Liver (tissue), 9 donors: Measurements from ENCODE around the gene CRMP1. TPM values are rescaled to one million over a fixed set of nuclear protein-coding genes. Genes with fewer than 3 reads are reported as not detected.

Source experiments
- DNase-seq: peaks from one replicate; pipeline ENCODE4 v3.0.0-alpha.2; 2017; ENCODE audit warnings: low spot score
- H3K27ac ChIP-seq, 2 donors: one replicate each; pipeline ENCODE4 v1.7.0; 2013; ENCODE audit warnings: inconsistent platforms in 2 of 2, low read length in 2 of 2, control low read depth in 1 of 2, low read depth in 1 of 2, mild to moderate bottlenecking in 1 of 2
- H3K27me3 ChIP-seq, 4 donors: one replicate each; pipeline versions ENCODE4 v1.6.1 to v1.7.0; 2013; ENCODE audit warnings: low read length in 3 of 4, inconsistent platforms in 1 of 4, mild to moderate bottlenecking in 1 of 4, moderate library complexity in 1 of 4; ENCODE audit not compliant: control insufficient read depth in 4 of 4, insufficient read depth in 4 of 4
- H3K36me3 ChIP-seq, 4 donors: one replicate each; pipeline versions ENCODE4 v1.6.1 to v1.7.0; 2013; ENCODE audit warnings: low read length in 3 of 4, mild to moderate bottlenecking in 3 of 4, low read depth in 1 of 4, moderate library complexity in 1 of 4; ENCODE audit not compliant: control insufficient read depth in 4 of 4, insufficient read depth in 3 of 4
- H3K4me1 ChIP-seq, 4 donors: one replicate each; pipeline versions ENCODE4 v1.6.1 to v1.7.0; 2013; ENCODE audit warnings: low read length in 3 of 4, mild to moderate bottlenecking in 3 of 4, moderate library complexity in 1 of 4; ENCODE audit not compliant: control insufficient read depth in 4 of 4, insufficient read depth in 4 of 4
- H3K4me3 ChIP-seq, 3 donors: one replicate each; pipeline versions ENCODE4 v1.6.1 to v1.7.0; 2013; ENCODE audit warnings: low read length in 3 of 3, control low read depth in 1 of 3, low read depth in 1 of 3, mild to moderate bottlenecking in 1 of 3
- H3K9ac ChIP-seq, 2 donors: one replicate each; pipeline ENCODE4 v1.7.0; 2013; ENCODE audit warnings: low read length in 2 of 2, mild to moderate bottlenecking in 2 of 2, moderate library complexity in 2 of 2, control low read depth in 1 of 2, low read depth in 1 of 2
- H3K9me3 ChIP-seq, 4 donors: one replicate each; pipeline versions ENCODE4 v1.6.1 to v1.7.0; 2013; ENCODE audit warnings: low read length in 3 of 4; ENCODE audit not compliant: control insufficient read depth in 4 of 4
- CTCF ChIP-seq: fragments of 150-350 bp; IDR thresholded peaks from 2 replicates; pipeline ENCODE4 v1.5.1; 2017; ENCODE audit warnings: improper control_type of control experiment, low read depth, low read length; ENCODE audit not compliant: missing input control
- EGR1 ChIP-seq, 2 donors: IDR thresholded peaks; 2 replicates each; pipeline ENCODE4 v1.6.1; 2016 to 2018; ENCODE audit warnings: antibody characterized with exemption in 2 of 2, low read depth in 2 of 2
- FOXA1 ChIP-seq: IDR thresholded peaks from 2 replicates; pipeline ENCODE4 v1.6.1; 2016; ENCODE audit warnings: antibody characterized with exemption
- FOXA2 ChIP-seq: IDR thresholded peaks from 2 replicates; pipeline ENCODE4 v1.6.1; 2016; ENCODE audit warnings: antibody characterized with exemption
- GABPA ChIP-seq, 2 donors: IDR thresholded peaks in 1 of 2; conservative IDR thresholded peaks in 1 of 2; 2 replicates each; pipeline ENCODE4 v1.6.1; 2016; ENCODE audit warnings: antibody characterized with exemption in 2 of 2, mild to moderate bottlenecking in 1 of 2, moderate library complexity in 1 of 2
- HNF4A ChIP-seq, 2 donors: conservative IDR thresholded peaks; 2 replicates each; pipeline ENCODE4 v1.6.1; 2016; ENCODE audit warnings: antibody characterized with exemption in 2 of 2, mild to moderate bottlenecking in 2 of 2
- HNF4G ChIP-seq: IDR thresholded peaks from 2 replicates; pipeline ENCODE4 v1.6.1; 2016; ENCODE audit warnings: antibody characterized with exemption
- JUND ChIP-seq, 2 donors: IDR thresholded peaks; 2 replicates each; pipeline ENCODE4 v1.6.1; 2016; ENCODE audit warnings: antibody characterized with exemption in 2 of 2
- MAX ChIP-seq: IDR thresholded peaks from 2 replicates; pipeline ENCODE4 v1.6.1; 2016; ENCODE audit warnings: antibody characterized with exemption
- RAD21 ChIP-seq, 2 donors: IDR thresholded peaks; 2 replicates each; pipeline ENCODE4 v1.6.1; 2016; ENCODE audit warnings: antibody characterized with exemption in 2 of 2, mild to moderate bottlenecking in 2 of 2
- RXRA ChIP-seq, 2 donors: IDR thresholded peaks; 2 replicates each; pipeline ENCODE4 v1.6.1; 2017 to 2018; ENCODE audit warnings: antibody characterized with exemption in 2 of 2, mild to moderate bottlenecking in 1 of 2
- SP1 ChIP-seq: IDR thresholded peaks from 2 replicates; pipeline ENCODE4 v1.6.1; 2018; ENCODE audit warnings: antibody characterized with exemption, mild to moderate bottlenecking
- WGBS: extraction: QIAGEN DNeasy Blood & Tissue Kit; methylation state at CpG from one replicate; pipeline ENCODE4 v1.1.7; 2013; 5-methylcytosine and 5-hydroxymethylcytosine counted together
- polyA plus RNA-seq, 2 donors: library from polyadenylated mRNA; stranded (reverse) in 1 of 2; unstranded in 1 of 2; fragments of 200-250 nt in 1 of 2; fragments of >200 nt in 1 of 2; fragmentation: Nextera tagmentation in 1 of 2; extraction: Ambion mirVana in 1 of 2; gene quantifications; one replicate each; pipeline versions ENCODE4 v1.2.1 to v1.2.3, GENCODE V29; 2013 to 2015
- total RNA-seq, 2 donors: library from RNA; depleted of rRNA; stranded (reverse); fragments of >200 nt; gene quantifications; one replicate each; pipeline ENCODE4 v1.2.3, GENCODE V29; 2014
- TF ChIP-seq, protein P1 (sequence below): IDR thresholded peaks from 2 replicates; pipeline ENCODE4 v1.6.1; 2016; ENCODE audit warnings: antibody characterized with exemption, mild to moderate bottlenecking
- TF ChIP-seq, protein P2 (sequence below): IDR thresholded peaks from 2 replicates; pipeline ENCODE4 v1.6.1; 2016; ENCODE audit warnings: antibody characterized with exemption
- donor health status: healthy.
- donor health status: healthy.
- donor health status: healthy.
- donor health status: healthy.
- donor health status: healthy.

CRMP1 gene
- total and polyA plus RNA-seq, 4 donors: 0.06 to 0.42 (median 0.12) TPM

DNA sequence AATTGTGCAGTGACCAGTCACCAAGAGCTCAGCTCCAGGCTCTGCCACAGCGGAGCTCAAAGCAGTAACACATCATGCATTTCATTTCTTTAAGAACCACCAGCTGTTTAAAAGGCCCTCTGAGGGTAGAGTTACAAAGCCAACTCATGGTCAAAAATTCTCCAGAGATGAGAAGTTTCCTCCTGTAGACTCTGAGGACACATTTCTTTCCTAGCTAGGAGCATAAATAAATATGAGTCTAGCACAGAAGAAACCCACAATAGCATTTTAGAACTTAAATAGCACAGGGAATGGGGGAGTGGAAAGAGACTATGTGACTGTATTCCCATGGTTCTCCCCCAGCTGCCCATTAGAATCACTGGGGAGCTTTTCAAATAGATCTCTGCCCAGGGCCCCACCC is 6.5 kb upstream of the CRMP1 start:
- no peak for DNase-seq
- no peaks in the 10 kb centered on the region for H3K4me1 ChIP-seq
- H3K9ac ChIP-seq: no peak overlapping the region
- H3K4me3 ChIP-seq: no peak overlapping the region
- TF ChIP-seq SP1 (no peak), RXRA (IDR thresholded peaks at IDR 0.05) (no peak), GABPA (IDR thresholded peaks at IDR 0.05 in 1 of 2, conservative IDR thresholded peaks at IDR 0.05 in 1 of 2) (no peak), HNF4G (no peak), FOXA2 (no peak), FOXA1 (no peak), HNF4A (conservative IDR thresholded peaks at IDR 0.05) (no peak), JUND (IDR thresholded peaks at IDR 0.05) (no peak), MAX (no peak), RAD21 (IDR thresholded peaks at IDR 0.05) (no peak), EGR1 (IDR thresholded peaks at IDR 0.05; ENCODE audit: low read depth in 2 of 2) (no peak), CTCF (no peak)
- TF ChIP-seq, protein P1, sequence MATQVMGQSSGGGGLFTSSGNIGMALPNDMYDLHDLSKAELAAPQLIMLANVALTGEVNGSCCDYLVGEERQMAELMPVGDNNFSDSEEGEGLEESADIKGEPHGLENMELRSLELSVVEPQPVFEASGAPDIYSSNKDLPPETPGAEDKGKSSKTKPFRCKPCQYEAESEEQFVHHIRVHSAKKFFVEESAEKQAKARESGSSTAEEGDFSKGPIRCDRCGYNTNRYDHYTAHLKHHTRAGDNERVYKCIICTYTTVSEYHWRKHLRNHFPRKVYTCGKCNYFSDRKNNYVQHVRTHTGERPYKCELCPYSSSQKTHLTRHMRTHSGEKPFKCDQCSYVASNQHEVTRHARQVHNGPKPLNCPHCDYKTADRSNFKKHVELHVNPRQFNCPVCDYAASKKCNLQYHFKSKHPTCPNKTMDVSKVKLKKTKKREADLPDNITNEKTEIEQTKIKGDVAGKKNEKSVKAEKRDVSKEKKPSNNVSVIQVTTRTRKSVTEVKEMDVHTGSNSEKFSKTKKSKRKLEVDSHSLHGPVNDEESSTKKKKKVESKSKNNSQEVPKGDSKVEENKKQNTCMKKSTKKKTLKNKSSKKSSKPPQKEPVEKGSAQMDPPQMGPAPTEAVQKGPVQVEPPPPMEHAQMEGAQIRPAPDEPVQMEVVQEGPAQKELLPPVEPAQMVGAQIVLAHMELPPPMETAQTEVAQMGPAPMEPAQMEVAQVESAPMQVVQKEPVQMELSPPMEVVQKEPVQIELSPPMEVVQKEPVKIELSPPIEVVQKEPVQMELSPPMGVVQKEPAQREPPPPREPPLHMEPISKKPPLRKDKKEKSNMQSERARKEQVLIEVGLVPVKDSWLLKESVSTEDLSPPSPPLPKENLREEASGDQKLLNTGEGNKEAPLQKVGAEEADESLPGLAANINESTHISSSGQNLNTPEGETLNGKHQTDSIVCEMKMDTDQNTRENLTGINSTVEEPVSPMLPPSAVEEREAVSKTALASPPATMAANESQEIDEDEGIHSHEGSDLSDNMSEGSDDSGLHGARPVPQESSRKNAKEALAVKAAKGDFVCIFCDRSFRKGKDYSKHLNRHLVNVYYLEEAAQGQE: no peak
- TF ChIP-seq, protein P2, sequence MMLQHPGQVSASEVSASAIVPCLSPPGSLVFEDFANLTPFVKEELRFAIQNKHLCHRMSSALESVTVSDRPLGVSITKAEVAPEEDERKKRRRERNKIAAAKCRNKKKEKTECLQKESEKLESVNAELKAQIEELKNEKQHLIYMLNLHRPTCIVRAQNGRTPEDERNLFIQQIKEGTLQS: no peak
- peaks cover 0 to 11% (median 5%) of the 10 kb centered on the region in 4 donors for H3K27me3 ChIP-seq
- H3K27ac ChIP-seq: no peak overlapping the region
- no peaks in the 10 kb centered on the region for H3K36me3 ChIP-seq
- WGBS: 82% methylated on average over 1 of the region's 1 CpG
- peaks cover 0 to 8% (median 3%) of the 10 kb centered on the region in 4 donors for H3K9me3 ChIP-seq

- 80% methylated on average over 13 of the region's 13 CpGs for WGBS
- Histone ChIP-seq H3K4me1 (peaks cover 0 to 5% (median 2%) of the 10 kb centered on the region in 4 donors), H3K9me3 (peaks cover 2 to 8% (median 4%) of the 10 kb centered on the region in 4 donors), H3K27me3 (peaks cover 6 to 13% (median 9%) of the 10 kb centered on the region in 4 donors), H3K27ac (no peak overlapping the region), H3K9ac (no peak overlapping the region), H3K36me3 (no peaks in the 10 kb centered on the region), H3K4me3 (no peak overlapping the region)
- no peak for DNase-seq
- TF ChIP-seq FOXA1 (no peak), JUND (IDR thresholded peaks at IDR 0.05) (no peak), RXRA (IDR thresholded peaks at IDR 0.05) (no peak), HNF4A (conservative IDR thresholded peaks at IDR 0.05) (no peak), HNF4G (no peak), FOXA2 (no peak), EGR1 (IDR thresholded peaks at IDR 0.05; ENCODE audit: low read depth in 2 of 2) (no peak)
- TF ChIP-seq, protein P1: no peak
- TF ChIP-seq, protein P2: no peak
These were observed 4.8 kb upstream of the CRMP1 start for GRCh38 chr4:5897674-5898073.
